HCT116 (cell line): ENCODE data around the gene ACACB. TPM values are rescaled to one million over a fixed set of nuclear protein-coding genes. Genes with fewer than 3 reads are reported as not detected.

Source experiments
- ATAC-seq: fragments of 200-7000 bp; cut with Tn5 transposase; 2 replicates; pipeline ENCODE4 v1.9.1; 2020; ENCODE audit warnings: mild to moderate bottlenecking, moderate library complexity
- BruUV-seq: library from RNA; stranded (reverse); fragments of 400-500 nt; replicated peaks from 2 replicates; lab custom pipeline; 2021; lab: Mats Ljungman, UMichigan
- CTCF ChIA-PET: fragments of 300-600 bp; sonication (Branson Sonifier 250); formaldehyde crosslinking; loops from one replicate; lab custom pipeline; 2021; ENCODE audit warnings: antibody characterized with exemption; lab: Charles Lee
- POLR2A ChIA-PET: fragments of 300-600, 350-600 bp; sonication (Branson Sonifier 250); formaldehyde crosslinking; loops from one replicate; lab custom pipeline; 2021; ENCODE audit warnings: antibody characterized with exemption; lab: Charles Lee
- RAD21 ChIA-PET, 2 experiments: fragments of 300-600 bp; sonication (Branson Sonifier 250); formaldehyde crosslinking; loops; one replicate each; lab custom pipeline; 2023; ENCODE audit warnings: low total read pairs in 2 of 2; ENCODE audit not compliant: uncharacterized antibody in 2 of 2, unreplicated experiment in 2 of 2, low non-redundant PET in 1 of 2; lab: Charles Lee
- DNase-seq: peaks from one replicate; pipeline ENCODE4 v3.0.0-alpha.2; 2010; ENCODE audit warnings: low read depth, low spot score
- H2AFZ ChIP-seq: fragments of 200-600 bp; shearing (Covaris generic), sonication (generic); 2 replicates; pipeline ENCODE4 v1.6.1; 2017; ENCODE audit warnings: low read depth, mixed run types, mixed read lengths, antibody characterized with exemption, low read length; ENCODE audit not compliant: poor library complexity, severe bottlenecking
- H3K27ac ChIP-seq: 2 replicates; pipeline ENCODE4 v1.5.1; 2012; ENCODE audit warnings: low read depth, low read length
- H3K27me3 ChIP-seq: fragments of 200-600 bp; sonication (generic); 2 replicates; pipeline ENCODE4 v1.6.1; 2016; ENCODE audit warnings: mixed run types, low read length, mixed read lengths; ENCODE audit not compliant: insufficient read depth
- H3K36me3 ChIP-seq, 2 experiments: fragments of 200-500 bp in 1 of 2; fragments of 200-600 bp in 1 of 2; sonication (Bioruptor generic) in 1 of 2; sonication (generic) in 1 of 2; 2 replicates each; pipeline versions ENCODE4 v1.5.1 to v1.6.1; 2014 to 2016; ENCODE audit warnings: low read length in 2 of 2, inconsistent platforms in 1 of 2, mixed read lengths in 1 of 2, mixed run types in 1 of 2; ENCODE audit not compliant: insufficient read depth in 2 of 2, control insufficient read depth in 1 of 2
- H3K4me1 ChIP-seq, 2 experiments: fragments of 200-600 bp in 1 of 2; sonication (generic) in 1 of 2; 2 replicates each; pipeline versions ENCODE4 v1.5.1 to v1.6.1; 2012 to 2017; ENCODE audit warnings: low read length in 2 of 2, inconsistent platforms in 1 of 2, mild to moderate bottlenecking in 1 of 2, mixed read lengths in 1 of 2, mixed run types in 1 of 2, moderate library complexity in 1 of 2; ENCODE audit not compliant: insufficient read depth in 2 of 2, control insufficient read depth in 1 of 2
- H3K4me2 ChIP-seq: fragments of 200-600 bp; sonication (generic); 2 replicates; pipeline ENCODE4 v1.6.1; 2017; ENCODE audit warnings: mixed run types, low read length, mixed read lengths
- H3K4me3 ChIP-seq, 2 experiments: fragments of 200-600 bp in 1 of 2; sonication (generic) in 1 of 2; replicated peaks in 1 of 2; 2 replicates each; pipeline ENCODE4 v1.5.1; 2011 to 2016; ENCODE audit warnings: low read length in 2 of 2, control low read depth in 1 of 2, low read depth in 1 of 2, mild to moderate bottlenecking in 1 of 2, mixed read lengths in 1 of 2, mixed run types in 1 of 2
- H3K79me2 ChIP-seq: fragments of 200-600 bp; sonication (generic); 2 replicates; pipeline ENCODE4 v1.6.1; 2017; ENCODE audit warnings: mild to moderate bottlenecking, mixed run types, low read length, moderate library complexity, mixed read lengths; ENCODE audit not compliant: insufficient read depth
- H3K9ac ChIP-seq: fragments of 200-600 bp; sonication (generic); 2 replicates; pipeline ENCODE4 v1.6.1; 2016; ENCODE audit warnings: low read length, mixed read lengths
- H3K9me2 ChIP-seq: fragments of 200-600 bp; sonication (generic), shearing (Covaris generic); 2 replicates; pipeline ENCODE4 v1.6.1; 2017; ENCODE audit warnings: mixed run types, mild to moderate bottlenecking, moderate library complexity; ENCODE audit not compliant: insufficient read depth
- H3K9me3 ChIP-seq, 2 experiments: fragments of 200-500 bp in 1 of 2; fragments of 200-600 bp in 1 of 2; sonication (Bioruptor generic) in 1 of 2; sonication (generic) in 1 of 2; 2 replicates each; pipeline ENCODE4 v1.6.1; 2014 to 2017; ENCODE audit warnings: low read length in 2 of 2, mixed read lengths in 2 of 2, inconsistent platforms in 1 of 2, low read depth in 1 of 2, mild to moderate bottlenecking in 1 of 2, mixed run types in 1 of 2, moderate library complexity in 1 of 2; ENCODE audit not compliant: control insufficient read depth in 1 of 2, insufficient read depth in 1 of 2
- H4K20me1 ChIP-seq: fragments of 200-600 bp; sonication (generic), shearing (Covaris generic); 2 replicates; pipeline ENCODE4 v1.6.1; 2017; ENCODE audit warnings: mixed run types, mild to moderate bottlenecking, moderate library complexity; ENCODE audit not compliant: insufficient read depth
- CBX3 ChIP-seq: IDR thresholded peaks from 2 replicates; pipeline ENCODE4 v1.6.1; 2012; ENCODE audit warnings: low read depth
- CEBPB ChIP-seq: IDR thresholded peaks from 2 replicates; pipeline ENCODE4 v1.6.1; 2012; ENCODE audit warnings: low read depth
- EGR1 ChIP-seq: IDR thresholded peaks from 2 replicates; pipeline ENCODE4 v1.6.1; 2012; ENCODE audit warnings: low read depth
- ELF1 ChIP-seq: IDR thresholded peaks from 2 replicates; pipeline ENCODE4 v1.6.1; 2012; ENCODE audit warnings: low read depth, borderline replicate concordance
- EZH2 ChIP-seq: fragments of 200-600 bp; sonication (generic); IDR thresholded peaks from 2 replicates; pipeline ENCODE4 v1.6.1; 2017; ENCODE audit warnings: antibody characterized with exemption, mixed run types
- MAX ChIP-seq: IDR thresholded peaks from 2 replicates; pipeline ENCODE4 v1.6.1; 2012
- POLR2A ChIP-seq: IDR thresholded peaks from 2 replicates; pipeline ENCODE4 v1.7.0; 2011; ENCODE audit warnings: borderline replicate concordance; ENCODE audit not compliant: insufficient read depth, insufficient read length; ENCODE audit errors: extremely low read depth
- POLR2AphosphoS5 ChIP-seq: IDR thresholded peaks from 2 replicates; pipeline ENCODE4 v1.6.1; 2011; ENCODE audit warnings: mild to moderate bottlenecking, low read depth, low read length, moderate library complexity
- SIN3A ChIP-seq: IDR thresholded peaks from 2 replicates; pipeline ENCODE4 v1.6.1; 2012; ENCODE audit warnings: low read depth
- SP1 ChIP-seq: IDR thresholded peaks from 2 replicates; pipeline ENCODE4 v1.6.1; 2012; ENCODE audit warnings: low read depth
- SRF ChIP-seq: IDR thresholded peaks from 2 replicates; pipeline ENCODE4 v1.6.1; 2012; ENCODE audit warnings: low read depth
- TCF7L2 ChIP-seq: IDR thresholded peaks from 2 replicates; pipeline ENCODE4 v1.7.0; 2011; ENCODE audit warnings: borderline replicate concordance, inconsistent platforms; ENCODE audit not compliant: insufficient read depth, insufficient read length; ENCODE audit errors: extremely low read depth
- YY1 ChIP-seq: IDR thresholded peaks from 2 replicates; pipeline ENCODE4 v1.6.1; 2011; ENCODE audit warnings: low read length, low read depth, moderate library complexity, mild to moderate bottlenecking; ENCODE audit not compliant: insufficient replicate concordance; ENCODE audit errors: extremely low read depth
- ZNF274 ChIP-seq: fragments of 200-500 bp; sonication (Bioruptor generic); IDR thresholded peaks from 2 replicates; pipeline ENCODE4 v1.6.1; 2014; ENCODE audit warnings: mild to moderate bottlenecking, low read depth, low read length, inconsistent platforms
- intact Hi-C: fragments of 100-400 bp; cut with micrococcal nuclease; formaldehyde crosslinking; loops from 2 replicates; pipeline ENCODE4 v1.10.0; 2022
- total RNA-seq: library from RNA; stranded (reverse); gene quantifications from one replicate; pipeline ENCODE4 v1.2.1, GENCODE V29; 2021; ENCODE audit not compliant: unreplicated experiment
- TF ChIP-seq, protein P1 (sequence below), 3 experiments: fragments of 200-600 bp in 1 of 3; sonication (generic) in 1 of 3; IDR thresholded peaks in 2 of 3; conservative IDR thresholded peaks in 1 of 3; 2 replicates each; pipeline ENCODE4 v1.5.1; 2012 to 2017; ENCODE audit warnings: low read depth in 2 of 3, low read length in 2 of 3, antibody characterized with exemption in 1 of 3, borderline replicate concordance in 1 of 3, control low read depth in 1 of 3, mild to moderate bottlenecking in 1 of 3, mixed read lengths in 1 of 3, mixed run types in 1 of 3, moderate library complexity in 1 of 3; ENCODE audit not compliant: insufficient read depth in 1 of 3

ACACB gene
- total RNA-seq, 1 experiment from 2014 or later, result 11.1 TPM

DNA sequence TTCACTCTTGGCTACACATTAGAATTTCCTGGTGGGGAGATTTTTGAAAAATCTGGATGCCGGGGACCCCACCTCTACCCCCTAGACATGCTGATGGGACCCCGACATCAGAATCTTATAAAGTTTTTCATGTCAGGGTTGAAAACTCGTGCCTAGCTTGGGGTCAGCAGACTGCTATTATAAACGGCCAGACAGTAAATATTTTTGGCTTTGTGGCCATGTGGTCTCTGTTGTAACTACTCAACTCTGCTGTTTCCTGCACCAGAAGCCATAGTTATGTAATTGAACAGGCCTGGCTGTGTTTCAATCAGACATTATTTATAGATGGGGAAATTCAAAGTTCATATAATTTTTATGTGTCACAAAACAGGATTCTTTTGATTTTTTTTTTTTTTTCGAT is 41.6 kb downstream of the ACACB start:
- BruUV-seq, result no TSS peak
- CTCF ChIA-PET, result no interaction called here
- H3K9ac ChIP-seq, result no peak overlapping the region

More for the DNA sequence above, 41.6 kb downstream of the ACACB start:
- Histone ChIP-seq H3K4me1 (peaks cover 9 to 19% of the 10 kb centered on the region in 2 experiments; a peak in 3 of 4 replicates), H3K27me3 (no peaks in the 10 kb centered on the region), H3K9me3 (no peaks in the 10 kb centered on the region), H3K4me3 (no peak overlapping the region), H2AFZ (no peak overlapping the region), H3K36me3 (no peaks in the 10 kb centered on the region), H3K4me2 (no peak overlapping the region), H3K79me2 (no peaks in the 10 kb centered on the region), H4K20me1 (no peaks in the 10 kb centered on the region), H3K9me2 (no peaks in the 10 kb centered on the region), H3K27ac (no peak overlapping the region)
- intact Hi-C loops, result no loop called here
- no peak for ATAC-seq
- no peak for DNase-seq
- TF ChIP-seq SIN3A (no peak), EZH2 (no peak), CBX3 (no peak), MAX (no peak), POLR2AphosphoS5 (no peak), SP1 (no peak), ZNF274 (no peak), TCF7L2 (no peak), CEBPB (no peak), YY1 (no peak), SRF (no peak), POLR2A (no peak), ELF1 (no peak), EGR1 (no peak)
- TF ChIP-seq, protein P1, sequence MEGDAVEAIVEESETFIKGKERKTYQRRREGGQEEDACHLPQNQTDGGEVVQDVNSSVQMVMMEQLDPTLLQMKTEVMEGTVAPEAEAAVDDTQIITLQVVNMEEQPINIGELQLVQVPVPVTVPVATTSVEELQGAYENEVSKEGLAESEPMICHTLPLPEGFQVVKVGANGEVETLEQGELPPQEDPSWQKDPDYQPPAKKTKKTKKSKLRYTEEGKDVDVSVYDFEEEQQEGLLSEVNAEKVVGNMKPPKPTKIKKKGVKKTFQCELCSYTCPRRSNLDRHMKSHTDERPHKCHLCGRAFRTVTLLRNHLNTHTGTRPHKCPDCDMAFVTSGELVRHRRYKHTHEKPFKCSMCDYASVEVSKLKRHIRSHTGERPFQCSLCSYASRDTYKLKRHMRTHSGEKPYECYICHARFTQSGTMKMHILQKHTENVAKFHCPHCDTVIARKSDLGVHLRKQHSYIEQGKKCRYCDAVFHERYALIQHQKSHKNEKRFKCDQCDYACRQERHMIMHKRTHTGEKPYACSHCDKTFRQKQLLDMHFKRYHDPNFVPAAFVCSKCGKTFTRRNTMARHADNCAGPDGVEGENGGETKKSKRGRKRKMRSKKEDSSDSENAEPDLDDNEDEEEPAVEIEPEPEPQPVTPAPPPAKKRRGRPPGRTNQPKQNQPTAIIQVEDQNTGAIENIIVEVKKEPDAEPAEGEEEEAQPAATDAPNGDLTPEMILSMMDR (IDR thresholded peaks at IDR 0.05 in 2 of 3, conservative IDR thresholded peaks at IDR 0.05 in 1 of 3; ENCODE audit: borderline replicate concordance in 1 of 3, insufficient read depth in 1 of 3, low read depth in 2 of 3, low read length in 2 of 3), result no peak
- POLR2A ChIA-PET, result no interaction called here
- RAD21 ChIA-PET, result no interaction called here
